A673 (cell line): ENCODE results near the gene DIP2C. TPM values are rescaled to one million over a fixed set of nuclear protein-coding genes. Genes with fewer than 3 reads are reported as not detected.
"Not testable (repeated sequence)": the region's sequence is repeated elsewhere in the genome, so short reads cannot be mapped to it uniquely, and the experiment has no call there.

Experiments used
- BruUV-seq: library from RNA; stranded (reverse); fragments of 400-500 nt; replicated peaks from 2 replicates; lab custom pipeline; 2021; lab: Mats Ljungman, UMichigan
- CTCF ChIA-PET: fragments of 300-600 bp; sonication (Branson Sonifier 250); formaldehyde crosslinking; loops from one replicate; lab custom pipeline; 2022; ENCODE audit warnings: antibody characterized with exemption; lab: Charles Lee
- POLR2A ChIA-PET: fragments of 300-600 bp; sonication (Branson Sonifier 250); formaldehyde crosslinking; loops from one replicate; lab custom pipeline; 2022; ENCODE audit warnings: antibody characterized with exemption; ENCODE audit not compliant: low non-redundant PET; lab: Charles Lee
- DNase-seq: peaks from one replicate; pipeline ENCODE4 v3.0.0-alpha.2; 2015; ENCODE audit warnings: low spot score
- H3K27ac ChIP-seq: fragments of 200-600 bp; sonication (generic); 2 replicates; pipeline ENCODE4 v1.5.1; 2016; ENCODE audit warnings: mixed run types, low read depth, mild to moderate bottlenecking, mixed read lengths, antibody characterized with exemption, low read length; ENCODE audit not compliant: poor library complexity, severe bottlenecking
- H3K27me3 ChIP-seq: fragments of 200-600 bp; sonication (generic); replicated peaks from 2 replicates; pipeline ENCODE4 v1.6.1; 2017; ENCODE audit warnings: mixed run types, low read depth, mild to moderate bottlenecking, mixed read lengths, antibody characterized with exemption, low read length; ENCODE audit not compliant: insufficient read depth, poor library complexity
- H3K36me3 ChIP-seq: fragments of 200-600 bp; sonication (generic); 2 replicates; pipeline ENCODE4 v1.6.1; 2016; ENCODE audit warnings: mixed run types, mild to moderate bottlenecking, mixed read lengths, antibody characterized with exemption, low read length; ENCODE audit not compliant: insufficient read depth, poor library complexity, severe bottlenecking
- H3K4me1 ChIP-seq: fragments of 200-600 bp; sonication (generic); 2 replicates; pipeline ENCODE4 v1.6.1; 2017; ENCODE audit warnings: mixed run types, mild to moderate bottlenecking, mixed read lengths, antibody characterized with exemption, low read length; ENCODE audit not compliant: insufficient read depth, poor library complexity, severe bottlenecking
- H3K4me3 ChIP-seq: fragments of 200-600 bp; sonication (generic); 2 replicates; pipeline ENCODE4 v1.5.1; 2016; ENCODE audit warnings: low read depth, mixed run types, mild to moderate bottlenecking, mixed read lengths, low read length; ENCODE audit not compliant: poor library complexity, severe bottlenecking
- H3K9me3 ChIP-seq: fragments of 200-600 bp; sonication (generic); 2 replicates; pipeline ENCODE4 v1.6.1; 2016; ENCODE audit warnings: mixed run types, low read depth, mild to moderate bottlenecking, mixed read lengths, antibody characterized with exemption, low read length; ENCODE audit not compliant: poor library complexity, severe bottlenecking
- CTCF ChIP-seq: fragments of 300-800, 200-600 bp; sonication (generic); conservative IDR thresholded peaks from 2 replicates; pipeline ENCODE4 v1.5.1; 2017; ENCODE audit warnings: low read depth, mild to moderate bottlenecking, antibody characterized with exemption, low read length, moderate library complexity, mixed read lengths
- EZH2 ChIP-seq: fragments of 200-600 bp; sonication (generic); IDR thresholded peaks from 2 replicates; pipeline ENCODE4 v1.6.1; 2017; ENCODE audit warnings: borderline replicate concordance, low read depth, mild to moderate bottlenecking, mixed read lengths, antibody characterized with exemption, low read length; ENCODE audit not compliant: poor library complexity, severe bottlenecking
- intact Hi-C: fragments of 100-400 bp; cut with micrococcal nuclease; formaldehyde crosslinking; loops from one replicate; pipeline ENCODE4 v1.10.0; 2022; ENCODE audit not compliant: unreplicated experiment
- total RNA-seq: library from RNA; stranded (reverse); gene quantifications from 2 replicates; pipeline ENCODE4 v1.2.3, GENCODE V29; 2021

The DIP2C gene
- total RNA-seq, 1 experiment from 2014 or later, result 13.2 TPM

- no peaks in the 10 kb centered on the region for H3K4me1 ChIP-seq
- ChIA-PET CTCF (no interaction called here), POLR2A (no interaction called here)
- no peaks in the 10 kb centered on the region for H3K36me3 ChIP-seq
- TF ChIP-seq EZH2 (no peak), CTCF (no peak)
- intact Hi-C loops, result no loop called here
- H3K27me3 ChIP-seq, result no peaks in the 10 kb centered on the region
- H3K27ac ChIP-seq, result no peak overlapping the region
- no peak overlapping the region for H3K4me3 ChIP-seq
- H3K9me3 ChIP-seq, result no peaks in the 10 kb centered on the region
- BruUV-seq, result no TSS peak
- no peak for DNase-seq
Measured at GRCh38 chr10:348456-348855, 341.0 kb downstream of the DIP2C start.

- H3K4me3 ChIP-seq, DNase-seq, H3K9me3 ChIP-seq, H3K27me3 ChIP-seq, H3K27ac ChIP-seq, intact Hi-C loops, H3K36me3 ChIP-seq, BruUV-seq, CTCF ChIA-PET, H3K4me1 ChIP-seq, POLR2A ChIA-PET: not testable (repeated sequence)
Measured at GRCh38 chr10:347774-348173, 341.7 kb downstream of the DIP2C start.

GRCh38 chr10:347190-347589, 342.3 kb downstream of the DIP2C start:
- BruUV-seq, DNase-seq, H3K27me3 ChIP-seq, intact Hi-C loops, H3K27ac ChIP-seq, CTCF ChIA-PET, H3K4me1 ChIP-seq, H3K36me3 ChIP-seq, H3K9me3 ChIP-seq, H3K4me3 ChIP-seq, POLR2A ChIA-PET: not testable (repeated sequence)

GRCh38 chr10:344582-345200, 344.8 kb downstream of the DIP2C start:
- no TSS peak for BruUV-seq
- Histone ChIP-seq H3K9me3 (no peaks in the 10 kb centered on the region), H3K4me1 (no peaks in the 10 kb centered on the region), H3K4me3 (no peak overlapping the region), H3K36me3 (no peaks in the 10 kb centered on the region), H3K27ac (no peak overlapping the region), H3K27me3 (no peaks in the 10 kb centered on the region)
- TF ChIP-seq EZH2, result no peak
- no peak for TF ChIP-seq CTCF
- ChIA-PET POLR2A (no interaction called here), CTCF (no interaction called here)
- DNase-seq, result no peak
- intact Hi-C loops, result no loop called here
